Activated B cell treated with CpG ODN at 0.5 μM for 24 hours (primary cell): Measurements from ENCODE around the gene OR1A2. TPM values are rescaled to one million over a fixed set of nuclear protein-coding genes. Genes with fewer than 3 reads are reported as not detected.
"Not testable (repeated sequence)": the region's sequence is repeated elsewhere in the genome, so short reads cannot be mapped to it uniquely, and the experiment has no call there.

Experiments
- ATAC-seq: fragments of 200-7000 bp; cut with Tn5 transposase; one replicate; pipeline ENCODE4 v1.10.0; 2021; ENCODE audit warnings: low read depth, mild to moderate bottlenecking, moderate library complexity
- CTCF ChIA-PET: fragments of 350-600 bp; sonication (Branson Sonifier 250); formaldehyde crosslinking; loops from one replicate; lab custom pipeline; 2021; ENCODE audit warnings: antibody characterized with exemption; lab: Charles Lee
- POLR2A ChIA-PET: fragments of 350-600 bp; sonication (Branson Sonifier 250); formaldehyde crosslinking; loops from one replicate; lab custom pipeline; 2021; ENCODE audit warnings: antibody characterized with exemption; lab: Charles Lee
- DNase-seq: peaks from one replicate; pipeline ENCODE4 v3.0.0; 2022
- H3K27ac Mint-ChIP-seq: one replicate; pipeline ENCODE4 v1.8.0; 2020; ENCODE audit warnings: mixed read lengths
- H3K27me3 Mint-ChIP-seq: one replicate; pipeline ENCODE4 v1.8.0; 2021; ENCODE audit warnings: mixed read lengths
- H3K36me3 Mint-ChIP-seq: one replicate; pipeline ENCODE4 v1.8.0; 2021; ENCODE audit warnings: low read depth, mixed read lengths
- H3K4me1 Mint-ChIP-seq: one replicate; pipeline ENCODE4 v1.8.0; 2021; ENCODE audit warnings: mixed read lengths
- H3K4me3 Mint-ChIP-seq: one replicate; pipeline ENCODE4 v1.8.0; 2020; ENCODE audit warnings: mild to moderate bottlenecking, mixed read lengths
- H3K9me3 Mint-ChIP-seq: one replicate; pipeline ENCODE4 v1.8.0; 2020; ENCODE audit warnings: mixed read lengths
- intact Hi-C: fragments of 100-400 bp; cut with micrococcal nuclease; formaldehyde crosslinking; loops from one replicate; pipeline ENCODE4 v1.15.1; 2024
- total RNA-seq: library from RNA; stranded (reverse); gene quantifications from 2 replicates; pipeline ENCODE4 v1.2.3, GENCODE V29; 2022

OR1A2 gene
- total RNA-seq, 1 donor from 2014 or later, result not detected

DNA sequence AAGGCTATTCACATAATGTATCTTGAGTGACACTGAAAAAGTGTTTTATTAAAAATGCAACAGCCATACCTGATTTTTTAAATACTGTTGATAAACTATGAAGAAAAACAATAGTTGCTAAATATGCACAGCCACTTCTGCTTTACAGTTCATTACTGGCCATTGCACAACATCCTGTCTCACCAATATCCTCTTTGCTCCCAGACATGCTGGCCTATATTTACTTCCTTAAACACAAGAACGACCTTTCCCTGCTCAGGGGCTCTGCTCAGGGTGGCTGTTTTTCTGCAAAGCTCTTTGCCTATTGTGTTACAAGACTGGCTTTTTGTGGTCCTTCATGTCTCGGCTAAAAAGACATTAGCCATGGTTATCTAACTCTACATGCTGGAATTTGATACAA, 41.4 kb downstream of the OR1A2 start:
- DNase-seq, H3K4me1 Mint-ChIP-seq, H3K4me3 Mint-ChIP-seq, H3K36me3 Mint-ChIP-seq, H3K27ac Mint-ChIP-seq, CTCF ChIA-PET, intact Hi-C loops, POLR2A ChIA-PET, H3K27me3 Mint-ChIP-seq, H3K9me3 Mint-ChIP-seq: not testable (repeated sequence)
- ATAC-seq, result peak; percentile 34

DNA sequence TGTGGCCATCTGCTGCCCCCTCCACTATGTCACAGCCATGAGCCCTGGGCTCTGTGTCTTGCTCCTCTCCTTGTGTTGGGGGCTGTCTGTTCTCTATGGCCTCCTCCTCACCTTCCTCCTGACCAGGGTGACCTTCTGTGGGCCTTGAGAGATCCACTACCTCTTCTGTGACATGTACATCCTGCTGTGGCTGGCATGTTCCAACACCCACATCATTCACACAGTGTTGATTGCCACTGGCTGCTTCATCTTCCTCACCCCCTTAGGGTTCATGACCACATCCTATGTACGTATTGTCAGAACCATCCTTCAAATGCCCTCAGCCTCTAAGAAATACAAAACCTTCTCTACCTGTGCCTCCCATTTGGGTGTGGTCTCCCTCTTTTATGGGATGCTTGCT, 43.7 kb downstream of the OR1A2 start:
- intact Hi-C loops, DNase-seq, H3K4me3 Mint-ChIP-seq, H3K4me1 Mint-ChIP-seq, CTCF ChIA-PET, POLR2A ChIA-PET, ATAC-seq, H3K9me3 Mint-ChIP-seq, H3K27ac Mint-ChIP-seq, H3K36me3 Mint-ChIP-seq, H3K27me3 Mint-ChIP-seq: not testable (repeated sequence)

DNA sequence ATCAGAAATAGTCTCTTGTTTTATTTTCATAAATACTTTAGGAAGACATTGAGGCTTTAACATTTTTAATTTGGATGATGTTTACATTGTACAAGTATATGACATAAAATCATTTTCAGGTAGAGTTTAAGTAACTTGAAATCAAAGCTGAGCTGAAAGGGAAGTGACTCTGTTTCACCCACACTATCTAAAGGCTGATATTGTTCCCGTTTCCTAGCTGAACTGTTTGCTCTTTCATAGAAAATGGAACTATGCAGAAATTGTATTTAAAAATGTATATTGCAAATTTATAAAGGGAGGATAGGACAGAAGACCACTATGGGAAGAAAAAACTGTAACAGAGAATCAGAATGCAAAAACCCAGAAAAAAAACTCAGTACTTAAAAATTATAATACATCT, 47.5 kb downstream of the OR1A2 start:
- H3K4me3 Mint-ChIP-seq, H3K27ac Mint-ChIP-seq, DNase-seq, H3K4me1 Mint-ChIP-seq, POLR2A ChIA-PET, ATAC-seq, H3K36me3 Mint-ChIP-seq, H3K27me3 Mint-ChIP-seq, H3K9me3 Mint-ChIP-seq, intact Hi-C loops, CTCF ChIA-PET: not testable (repeated sequence)

Other genes with a start within 250 kb of the OR1A2 start
- not detected in 2 replicates for gene OR1D5, start 133.9 kb upstream of the OR1A2 start, total RNA-seq
- not detected in 2 replicates for gene OR1D2, start 93.1 kb upstream of the OR1A2 start, total RNA-seq
- gene OR1G1, start 70.0 kb upstream of the OR1A2 start, total RNA-seq, result not detected in 2 replicates
- gene OR1A1, start 10.1 kb downstream of the OR1A2 start, total RNA-seq, result not detected in 2 replicates
- 0.18 and 0.34 TPM in 2 replicates for gene OR3A1, start 100.8 kb downstream of the OR1A2 start, total RNA-seq
- 0.64 and 2.2 TPM in 2 replicates for gene OR3A2, start 188.8 kb downstream of the OR1A2 start, total RNA-seq
- gene OR1E1, start 200.9 kb downstream of the OR1A2 start, total RNA-seq, result not detected in 2 replicates
- not detected in 2 replicates for gene OR3A3, start 213.9 kb downstream of the OR1A2 start, total RNA-seq
- gene OR1E2, start 236.3 kb downstream of the OR1A2 start, total RNA-seq, result not detected in 2 replicates